Myometrial cell (primary cell): ENCODE measurements around the gene UBE3A. TPM values are rescaled to one million over a fixed set of nuclear protein-coding genes. Genes with fewer than 3 reads are reported as not detected.

ENCODE experiments used
- total RNA-seq: library from RNA; depleted of rRNA; stranded (reverse); fragments of >200 nt; gene quantifications from 2 replicates; pipeline ENCODE4 v1.2.3, GENCODE V29; 2015

The UBE3A gene
- total RNA-seq = 40.4 and 63.4 TPM in 2 replicates

GRCh38 chr15:25438601-25439368 lies at the start of gene UBE3A:
TSS of gene UBE3A (minus strand) at chr15:25439024. CDS start at chr15:25409107, 29,917 bp downstream.

